K562 (cell line): ENCODE results near the gene TBC1D7.

ENCODE experiments used
- CTCF ChIP-seq, 3 experiments: IDR thresholded peaks in 2 of 3; conservative IDR thresholded peaks in 1 of 3; 2 replicates each; pipeline ENCODE4 v1.5.1; 2011 to 2012; ENCODE audit warnings: low read length in 3 of 3, mild to moderate bottlenecking in 3 of 3, control low read depth in 2 of 3, improper control_type of control experiment in 1 of 3, inconsistent platforms in 1 of 3, low read depth in 1 of 3, mixed read lengths in 1 of 3, moderate library complexity in 1 of 3; ENCODE audit not compliant: insufficient read depth in 2 of 3
- GTF2F1 ChIP-seq: IDR thresholded peaks from 2 replicates; pipeline ENCODE4 v1.6.1; 2011; ENCODE audit warnings: low read depth, low read length, improper control_type of control experiment
- HDAC6 ChIP-seq: IDR thresholded peaks from 2 replicates; pipeline ENCODE4 v1.6.1; 2012; ENCODE audit warnings: low read depth, mild to moderate bottlenecking, control low read depth, inconsistent platforms, low read length, moderate library complexity
- MXI1 ChIP-seq: IDR thresholded peaks from 2 replicates; pipeline ENCODE4 v1.6.1; 2011; ENCODE audit warnings: low read depth, mild to moderate bottlenecking, improper control_type of control experiment, low read length
- ZKSCAN1 ChIP-seq: fragments of 150-350 bp; IDR thresholded peaks from 2 replicates; pipeline ENCODE4 v1.6.1; 2016; ENCODE audit warnings: low read depth, low read length

DNA sequence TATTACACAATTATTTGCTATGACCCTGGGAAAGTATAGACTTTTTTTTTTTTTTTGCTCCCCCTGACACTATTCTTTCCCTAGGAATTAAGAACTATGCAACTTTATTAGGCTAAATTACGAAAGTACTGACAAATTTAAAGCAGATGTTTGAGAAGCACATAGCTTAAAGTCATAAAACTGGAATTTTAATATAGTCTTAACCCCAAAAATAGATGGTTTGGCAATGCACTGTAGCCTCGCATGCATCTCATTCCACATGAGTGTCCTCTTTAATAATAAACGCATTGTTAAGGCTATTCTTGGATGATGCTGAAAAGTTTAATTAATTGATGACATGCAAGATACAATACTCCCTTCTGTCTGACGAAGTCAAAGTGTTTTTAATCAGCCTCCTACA lies 49.3 kb downstream of the TBC1D7 start:
- TF ChIP-seq MXI1 (no peak), CTCF (IDR thresholded peaks at IDR 0.05 in 2 of 3, conservative IDR thresholded peaks at IDR 0.05 in 1 of 3; ENCODE audit: insufficient read depth in 2 of 3, low read depth in 1 of 3, low read length in 3 of 3) (no peak), GTF2F1 (no peak), ZKSCAN1 (no peak), HDAC6 (no peak)
